ENCODE measurements around the gene IKZF3. TPM values are rescaled to one million over a fixed set of nuclear protein-coding genes. Genes with fewer than 3 reads are reported as not detected.

Gene IKZF3
- total RNA-seq, 1 experiment from 2014 or later: not detected

GRCh38 chr17:39777534-39778365 is 86.4 kb downstream of the IKZF3 start:
- TF ChIP-seq, protein P1, sequence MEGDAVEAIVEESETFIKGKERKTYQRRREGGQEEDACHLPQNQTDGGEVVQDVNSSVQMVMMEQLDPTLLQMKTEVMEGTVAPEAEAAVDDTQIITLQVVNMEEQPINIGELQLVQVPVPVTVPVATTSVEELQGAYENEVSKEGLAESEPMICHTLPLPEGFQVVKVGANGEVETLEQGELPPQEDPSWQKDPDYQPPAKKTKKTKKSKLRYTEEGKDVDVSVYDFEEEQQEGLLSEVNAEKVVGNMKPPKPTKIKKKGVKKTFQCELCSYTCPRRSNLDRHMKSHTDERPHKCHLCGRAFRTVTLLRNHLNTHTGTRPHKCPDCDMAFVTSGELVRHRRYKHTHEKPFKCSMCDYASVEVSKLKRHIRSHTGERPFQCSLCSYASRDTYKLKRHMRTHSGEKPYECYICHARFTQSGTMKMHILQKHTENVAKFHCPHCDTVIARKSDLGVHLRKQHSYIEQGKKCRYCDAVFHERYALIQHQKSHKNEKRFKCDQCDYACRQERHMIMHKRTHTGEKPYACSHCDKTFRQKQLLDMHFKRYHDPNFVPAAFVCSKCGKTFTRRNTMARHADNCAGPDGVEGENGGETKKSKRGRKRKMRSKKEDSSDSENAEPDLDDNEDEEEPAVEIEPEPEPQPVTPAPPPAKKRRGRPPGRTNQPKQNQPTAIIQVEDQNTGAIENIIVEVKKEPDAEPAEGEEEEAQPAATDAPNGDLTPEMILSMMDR (conservative IDR thresholded peaks at IDR 0.05; ENCODE audit: low read depth, low read length): no peak
- TF ChIP-seq EZH2 (IDR thresholded peaks at IDR 0.05; ENCODE audit: low read length, unreplicated experiment) (no peak), EZH2phosphoT487 (IDR thresholded peaks at IDR 0.05; ENCODE audit: borderline replicate concordance, low read length) (no peak)
- H3K9me3 ChIP-seq (ENCODE audit: low read length): no peaks in the 10 kb centered on the region
- no peaks in the 10 kb centered on the region for H3K79me2 ChIP-seq (ENCODE audit: low read length)
- no peaks in the 10 kb centered on the region for H3F3A ChIP-seq (ENCODE audit: low read length, unreplicated experiment)
- CTCF ChIA-PET: no interaction called here
- H3K9ac ChIP-seq (ENCODE audit: low read length): no peak overlapping the region
- no peaks in the 10 kb centered on the region for H3K9me2 ChIP-seq (replicated peaks; ENCODE audit: low read length)
- H3K4me1 ChIP-seq (ENCODE audit: insufficient read depth, low read length): peaks cover 11% of the 10 kb centered on the region
- no peaks in the 10 kb centered on the region for H4K20me1 ChIP-seq (ENCODE audit: low read length)
- no peak overlapping the region for H3K27ac ChIP-seq (ENCODE audit: low read length)
- no peaks in the 10 kb centered on the region for H3K36me3 ChIP-seq (ENCODE audit: low read depth, low read length)
- ATAC-seq: no peak
- no peak overlapping the region for H3K4me3 ChIP-seq (ENCODE audit: low read length)
- DNase-seq: no peak
- intact Hi-C loops (cut with micrococcal nuclease): no loop called here
- no TSS peak for BruUV-seq (replicated peaks)
- no peak overlapping the region for H3K4me2 ChIP-seq (ENCODE audit: low read length)
- no peak overlapping the region for H2AFZ ChIP-seq (ENCODE audit: low read length)
- POLR2A ChIA-PET (ENCODE audit: unreplicated experiment): no interaction called here
- H3K27me3 ChIP-seq (ENCODE audit: low read length): peaks cover 17% of the 10 kb centered on the region

- no peak overlapping the region for H3K4me2 ChIP-seq (ENCODE audit: low read length)
- no peaks in the 10 kb centered on the region for H4K20me1 ChIP-seq (ENCODE audit: low read length)
- CTCF ChIA-PET: interaction anchor here (0.6 kb wide), 1 partner anchor 12 kb away, joined by 4 read pairs; no protein-coding TSS in a partner anchor
- no peak overlapping the region for H3K27ac ChIP-seq (ENCODE audit: low read length)
- intact Hi-C loops (cut with micrococcal nuclease): no loop called here
- no peaks in the 10 kb centered on the region for H3F3A ChIP-seq (ENCODE audit: low read length, unreplicated experiment)
- no peaks in the 10 kb centered on the region for H3K79me2 ChIP-seq (ENCODE audit: low read length)
- no peaks in the 10 kb centered on the region for H3K9me3 ChIP-seq (ENCODE audit: low read length)
- peaks cover 17% of the 10 kb centered on the region for H3K27me3 ChIP-seq (ENCODE audit: low read length)
- no peak overlapping the region for H3K4me3 ChIP-seq (ENCODE audit: low read length)
- no peak overlapping the region for H3K9ac ChIP-seq (ENCODE audit: low read length)
- POLR2A ChIA-PET (ENCODE audit: unreplicated experiment): no interaction called here
- BruUV-seq (replicated peaks): no TSS peak
- H2AFZ ChIP-seq (ENCODE audit: low read length): no peak overlapping the region
- no peak for TF ChIP-seq EZH2phosphoT487 (IDR thresholded peaks at IDR 0.05; ENCODE audit: borderline replicate concordance, low read length)
- TF ChIP-seq EZH2 (IDR thresholded peaks at IDR 0.05; ENCODE audit: low read length, unreplicated experiment): no peak
- TF ChIP-seq, protein P1 (conservative IDR thresholded peaks at IDR 0.05; ENCODE audit: low read depth, low read length): no peak
- DNase-seq (no peak), ATAC-seq (no peak)
- no peaks in the 10 kb centered on the region for H3K4me1 ChIP-seq (ENCODE audit: insufficient read depth, low read length)
- no peaks in the 10 kb centered on the region for H3K9me2 ChIP-seq (replicated peaks; ENCODE audit: low read length)
- no peaks in the 10 kb centered on the region for H3K36me3 ChIP-seq (ENCODE audit: low read depth, low read length)
These were observed 87.9 kb downstream of the IKZF3 start for GRCh38 chr17:39776252-39776651.

DNA sequence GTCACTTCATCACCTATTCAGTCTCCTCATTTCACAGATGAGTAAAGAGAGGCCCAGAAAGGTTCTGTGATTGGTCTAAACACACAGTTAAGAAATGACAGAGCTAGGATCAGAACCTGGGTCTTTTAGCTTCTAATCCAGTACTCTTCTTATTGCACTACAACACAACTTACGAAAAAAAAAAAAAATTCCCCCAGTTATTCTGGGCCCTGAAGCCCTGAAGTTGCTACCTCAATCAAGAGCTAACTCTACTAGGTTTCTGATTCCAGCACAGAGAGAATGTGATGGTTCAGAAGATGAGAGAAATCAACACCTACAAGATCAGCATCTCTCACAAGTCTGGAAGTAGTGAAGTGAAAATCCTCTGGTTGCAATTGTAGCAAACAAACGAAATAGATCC is 89.1 kb downstream of the IKZF3 start:
- Histone ChIP-seq H3K4me1 (ENCODE audit: insufficient read depth, low read length) (peaks cover 11% of the 10 kb centered on the region), H4K20me1 (ENCODE audit: low read length) (no peaks in the 10 kb centered on the region), H3K9me3 (ENCODE audit: low read length) (no peaks in the 10 kb centered on the region), H2AFZ (ENCODE audit: low read length) (no peak overlapping the region), H3K27ac (ENCODE audit: low read length) (no peak overlapping the region), H3K36me3 (ENCODE audit: low read depth, low read length) (no peaks in the 10 kb centered on the region), H3K9ac (ENCODE audit: low read length) (no peak overlapping the region), H3F3A (ENCODE audit: low read length, unreplicated experiment) (no peaks in the 10 kb centered on the region), H3K27me3 (ENCODE audit: low read length) (peaks cover 17% of the 10 kb centered on the region), H3K4me3 (ENCODE audit: low read length) (no peak overlapping the region), H3K79me2 (ENCODE audit: low read length) (no peaks in the 10 kb centered on the region), H3K9me2 (replicated peaks; ENCODE audit: low read length) (no peaks in the 10 kb centered on the region), H3K4me2 (ENCODE audit: low read length) (no peak overlapping the region)
- no peak for DNase-seq
- CTCF ChIA-PET: no interaction called here
- BruUV-seq (replicated peaks): no TSS peak
- ATAC-seq: no peak
- intact Hi-C loops (cut with micrococcal nuclease): no loop called here
- TF ChIP-seq, protein P1 (conservative IDR thresholded peaks at IDR 0.05; ENCODE audit: low read depth, low read length): no peak
- TF ChIP-seq EZH2 (IDR thresholded peaks at IDR 0.05; ENCODE audit: low read length, unreplicated experiment) (no peak), EZH2phosphoT487 (IDR thresholded peaks at IDR 0.05; ENCODE audit: borderline replicate concordance, low read length) (no peak)
- POLR2A ChIA-PET (ENCODE audit: unreplicated experiment): interaction anchor here (0.6 kb wide), 1 partner anchor 169 kb away, joined by 13 read pairs; no protein-coding TSS in a partner anchor
